Thyroid gland (tissue), 4 donors: Measurements from ENCODE around the gene SPART.

ENCODE experiments used
- CTCF ChIP-seq, 6 experiments: fragments of 200-600 bp in 3 of 6; fragments of 450-650 bp in 3 of 6; sonication (generic) in 3 of 6; IDR thresholded peaks; one replicate each; pipeline ENCODE4 v1.5.1; 2016 to 2019; ENCODE audit warnings: antibody characterized with exemption in 6 of 6, mild to moderate bottlenecking in 2 of 6, inconsistent platforms in 1 of 6, moderate library complexity in 1 of 6
- POLR2A ChIP-seq, 2 donors: fragments of 450-650 bp; IDR thresholded peaks; one replicate each; pipeline ENCODE4 v1.6.1; 2017; ENCODE audit warnings: antibody characterized with exemption in 2 of 2, mild to moderate bottlenecking in 2 of 2, moderate library complexity in 1 of 2

- TF ChIP-seq POLR2A (IDR thresholded peaks at IDR 0.05): no peak
- TF ChIP-seq CTCF (IDR thresholded peaks at IDR 0.05): no peak
Observed at GRCh38 chr13:36344173-36344572, 2.0 kb downstream of the SPART start.
